ENCODE measurements around the gene CD99L2. TPM values are rescaled to one million over a fixed set of nuclear protein-coding genes. Genes with fewer than 3 reads are reported as not detected.

The CD99L2 gene
- total RNA-seq, 4 donors from 2014 or later = 51.3 to 92.7 (median 58.7) TPM

DNA sequence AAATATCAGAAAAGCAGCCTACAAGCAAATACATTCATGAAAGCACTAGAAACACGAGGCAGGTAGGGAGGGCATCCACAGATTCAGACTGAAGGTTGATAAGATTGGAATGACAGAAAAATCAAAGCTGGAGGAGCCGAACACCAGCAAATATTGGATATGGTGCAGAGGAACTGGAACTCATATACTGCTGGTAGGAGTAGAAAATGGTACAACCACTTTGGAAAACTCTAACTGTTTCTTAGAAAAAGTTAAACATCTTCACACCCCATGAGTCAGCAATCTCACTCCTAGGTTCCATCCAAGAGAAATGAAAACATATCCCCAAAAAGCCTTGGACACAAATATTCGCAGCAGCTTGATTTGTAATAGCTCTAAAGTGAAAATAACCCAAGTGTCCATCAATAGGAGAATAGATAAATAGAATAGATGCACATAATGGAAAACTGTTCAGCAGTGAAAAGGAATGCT lies 27.1 kb downstream of the CD99L2 start:
- no peaks in the 10 kb centered on the region for H3K4me1 ChIP-seq
- TF ChIP-seq, protein P1, sequence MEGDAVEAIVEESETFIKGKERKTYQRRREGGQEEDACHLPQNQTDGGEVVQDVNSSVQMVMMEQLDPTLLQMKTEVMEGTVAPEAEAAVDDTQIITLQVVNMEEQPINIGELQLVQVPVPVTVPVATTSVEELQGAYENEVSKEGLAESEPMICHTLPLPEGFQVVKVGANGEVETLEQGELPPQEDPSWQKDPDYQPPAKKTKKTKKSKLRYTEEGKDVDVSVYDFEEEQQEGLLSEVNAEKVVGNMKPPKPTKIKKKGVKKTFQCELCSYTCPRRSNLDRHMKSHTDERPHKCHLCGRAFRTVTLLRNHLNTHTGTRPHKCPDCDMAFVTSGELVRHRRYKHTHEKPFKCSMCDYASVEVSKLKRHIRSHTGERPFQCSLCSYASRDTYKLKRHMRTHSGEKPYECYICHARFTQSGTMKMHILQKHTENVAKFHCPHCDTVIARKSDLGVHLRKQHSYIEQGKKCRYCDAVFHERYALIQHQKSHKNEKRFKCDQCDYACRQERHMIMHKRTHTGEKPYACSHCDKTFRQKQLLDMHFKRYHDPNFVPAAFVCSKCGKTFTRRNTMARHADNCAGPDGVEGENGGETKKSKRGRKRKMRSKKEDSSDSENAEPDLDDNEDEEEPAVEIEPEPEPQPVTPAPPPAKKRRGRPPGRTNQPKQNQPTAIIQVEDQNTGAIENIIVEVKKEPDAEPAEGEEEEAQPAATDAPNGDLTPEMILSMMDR (IDR thresholded peaks at IDR 0.05) = no peak
- TF ChIP-seq POLR2A (IDR thresholded peaks at IDR 0.05) = no peak
- no peaks in the 10 kb centered on the region for H3K27me3 ChIP-seq
- H3K4me3 ChIP-seq = no peak overlapping the region
- intact Hi-C loops (cut with DNase I; ENCODE audit: low total_unique reads) = no loop called here
- peak overlapping the region; percentile 41 to 52 for H3K27ac ChIP-seq
- H3K36me3 ChIP-seq = no peaks in the 10 kb centered on the region
- no peaks in the 10 kb centered on the region for H3K9me3 ChIP-seq
- no peak for DNase-seq

DNA sequence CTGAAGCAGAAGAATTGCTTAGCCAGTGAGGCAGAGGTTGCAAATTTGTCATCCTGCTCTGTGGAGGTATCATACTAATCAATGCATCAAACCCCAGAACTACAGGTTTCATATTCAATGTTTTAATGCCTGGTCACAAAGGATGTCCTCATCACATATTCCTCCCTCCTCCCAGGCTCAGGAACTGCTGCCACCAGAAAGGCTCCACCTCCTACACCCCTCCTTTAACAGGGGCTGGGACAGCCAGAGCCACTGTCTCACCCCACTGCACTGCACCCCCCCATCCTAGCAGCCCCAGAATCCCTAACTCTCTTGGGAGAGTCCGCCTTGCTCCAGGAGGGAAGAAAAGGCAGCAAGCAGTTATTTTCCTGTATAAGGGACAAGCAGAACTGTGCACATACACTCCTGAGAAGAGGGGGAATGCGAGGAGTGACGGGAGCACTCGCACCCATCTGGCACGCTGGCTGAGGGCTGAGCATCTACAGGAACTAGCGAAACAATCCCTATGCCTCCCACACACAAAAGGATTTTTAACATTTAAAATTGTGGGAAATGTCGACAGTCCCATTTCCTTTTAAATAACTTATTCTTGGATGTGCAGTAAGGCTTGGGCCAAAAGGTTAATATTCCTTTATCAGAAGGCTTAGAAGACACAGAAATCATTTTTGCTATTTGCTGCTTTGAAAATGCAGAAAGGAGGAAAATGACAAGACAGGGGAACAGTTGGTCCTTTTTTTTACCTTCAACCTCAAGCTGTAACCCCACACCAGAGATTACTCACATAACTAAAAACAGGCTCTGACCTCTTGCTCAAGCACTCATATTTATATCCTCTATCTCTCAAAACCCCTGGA lies 27.8 kb downstream of the CD99L2 start:
- intact Hi-C loops (cut with DNase I; ENCODE audit: low total_unique reads) = no loop called here
- no peak for TF ChIP-seq POLR2A (IDR thresholded peaks at IDR 0.05)
- TF ChIP-seq, protein P1 (IDR thresholded peaks at IDR 0.05) = no peak
- Histone ChIP-seq H3K36me3 (no peaks in the 10 kb centered on the region), H3K4me3 (no peak overlapping the region), H3K4me1 (no peaks in the 10 kb centered on the region), H3K27ac (peak overlapping the region; percentile 44 to 52), H3K27me3 (no peaks in the 10 kb centered on the region), H3K9me3 (no peaks in the 10 kb centered on the region)
- no peak for DNase-seq

DNA sequence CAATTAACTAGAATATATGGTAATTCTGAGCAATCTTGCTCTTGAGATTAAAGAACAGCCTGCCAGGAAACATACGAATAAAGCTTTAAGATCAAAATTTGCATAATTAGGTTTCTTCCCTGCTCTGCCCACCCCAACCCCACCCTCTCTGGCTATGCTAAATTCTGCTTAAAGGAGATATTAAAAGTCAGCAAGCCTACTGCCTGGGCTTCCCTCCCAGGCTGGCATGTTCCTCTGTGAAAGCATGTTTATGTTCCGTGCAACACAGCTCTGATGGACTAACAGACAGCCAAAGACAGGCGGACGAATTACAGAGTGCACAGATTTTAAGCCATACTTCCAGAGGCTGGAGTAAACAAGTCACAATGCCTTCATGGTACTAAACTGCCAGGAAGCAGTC lies 28.4 kb downstream of the CD99L2 start:
- TF ChIP-seq, protein P1 (IDR thresholded peaks at IDR 0.05) = no peak
- TF ChIP-seq POLR2A (IDR thresholded peaks at IDR 0.05) = no peak
- no peaks in the 10 kb centered on the region for H3K9me3 ChIP-seq
- intact Hi-C loops (cut with DNase I; ENCODE audit: low total_unique reads) = no loop called here
- no peaks in the 10 kb centered on the region for H3K36me3 ChIP-seq
- H3K4me3 ChIP-seq = no peak overlapping the region
- no peak for DNase-seq
- H3K27ac ChIP-seq = peak overlapping the region in 1 of 2 donors; percentile 44
- H3K4me1 ChIP-seq = no peaks in the 10 kb centered on the region
- H3K27me3 ChIP-seq = no peaks in the 10 kb centered on the region

DNA sequence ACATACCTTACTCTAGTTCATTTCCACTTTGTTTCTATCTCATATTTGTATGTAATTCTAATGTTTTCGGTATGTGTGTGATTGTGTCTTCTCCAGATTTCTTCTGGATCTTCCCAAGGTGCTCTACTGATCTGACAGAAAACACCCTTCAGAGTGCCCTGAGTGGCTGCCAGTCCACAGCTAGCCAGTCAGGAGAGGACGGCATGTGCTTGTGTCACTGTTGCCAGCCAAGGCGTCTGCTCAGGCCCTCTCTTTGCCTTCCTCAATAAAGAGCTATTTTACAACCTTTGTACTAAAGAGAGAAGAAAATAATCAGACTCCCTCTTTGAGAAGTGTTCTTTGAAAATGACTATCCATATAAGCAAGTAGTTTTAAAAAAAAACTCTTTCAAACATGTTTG lies 29.0 kb downstream of the CD99L2 start:
- H3K36me3 ChIP-seq = no peaks in the 10 kb centered on the region
- peak overlapping the region in 1 of 2 donors; percentile 44 for H3K27ac ChIP-seq
- intact Hi-C loops (cut with DNase I; ENCODE audit: low total_unique reads) = no loop called here
- TF ChIP-seq, protein P1 (IDR thresholded peaks at IDR 0.05) = no peak
- TF ChIP-seq POLR2A (IDR thresholded peaks at IDR 0.05) = no peak
- DNase-seq = no peak
- no peaks in the 10 kb centered on the region for H3K9me3 ChIP-seq
- H3K4me1 ChIP-seq = no peaks in the 10 kb centered on the region
- H3K4me3 ChIP-seq = no peak overlapping the region
- no peaks in the 10 kb centered on the region for H3K27me3 ChIP-seq

DNA sequence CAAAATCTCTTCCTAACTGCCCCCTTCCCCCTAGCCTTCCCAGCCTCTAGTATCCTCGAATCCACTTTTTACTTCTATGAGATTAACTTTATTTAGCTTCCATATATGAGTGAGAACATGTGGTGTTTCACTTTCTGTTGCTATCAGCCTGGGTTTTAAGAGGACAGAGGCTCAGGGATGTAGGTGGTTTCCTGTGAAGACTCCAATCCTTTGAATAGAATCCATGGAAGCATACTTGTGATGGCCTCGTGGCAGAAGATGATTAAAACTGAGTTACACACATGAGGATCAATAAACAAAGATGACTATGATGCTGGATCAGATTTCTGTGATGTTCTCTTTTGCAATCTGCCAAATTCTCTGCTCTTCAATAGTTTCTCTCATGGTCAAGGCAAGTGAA lies 29.8 kb downstream of the CD99L2 start:
- H3K36me3 ChIP-seq = no peaks in the 10 kb centered on the region
- TF ChIP-seq, protein P1 (IDR thresholded peaks at IDR 0.05) = no peak
- no peak for TF ChIP-seq POLR2A (IDR thresholded peaks at IDR 0.05)
- H3K4me1 ChIP-seq = no peaks in the 10 kb centered on the region
- no peaks in the 10 kb centered on the region for H3K27me3 ChIP-seq
- DNase-seq = no peak
- no peak overlapping the region for H3K4me3 ChIP-seq
- no peaks in the 10 kb centered on the region for H3K9me3 ChIP-seq
- no peak overlapping the region for H3K27ac ChIP-seq
- intact Hi-C loops (cut with DNase I; ENCODE audit: low total_unique reads) = no loop called here

All from uterus (tissue), 4 donors.